ENCODE measurements around the gene SREK1. TPM values are rescaled to one million over a fixed set of nuclear protein-coding genes. Genes with fewer than 3 reads are reported as not detected.

SREK1 gene
- total RNA-seq, 1 experiment from 2014 or later, result 59.6 TPM

DNA sequence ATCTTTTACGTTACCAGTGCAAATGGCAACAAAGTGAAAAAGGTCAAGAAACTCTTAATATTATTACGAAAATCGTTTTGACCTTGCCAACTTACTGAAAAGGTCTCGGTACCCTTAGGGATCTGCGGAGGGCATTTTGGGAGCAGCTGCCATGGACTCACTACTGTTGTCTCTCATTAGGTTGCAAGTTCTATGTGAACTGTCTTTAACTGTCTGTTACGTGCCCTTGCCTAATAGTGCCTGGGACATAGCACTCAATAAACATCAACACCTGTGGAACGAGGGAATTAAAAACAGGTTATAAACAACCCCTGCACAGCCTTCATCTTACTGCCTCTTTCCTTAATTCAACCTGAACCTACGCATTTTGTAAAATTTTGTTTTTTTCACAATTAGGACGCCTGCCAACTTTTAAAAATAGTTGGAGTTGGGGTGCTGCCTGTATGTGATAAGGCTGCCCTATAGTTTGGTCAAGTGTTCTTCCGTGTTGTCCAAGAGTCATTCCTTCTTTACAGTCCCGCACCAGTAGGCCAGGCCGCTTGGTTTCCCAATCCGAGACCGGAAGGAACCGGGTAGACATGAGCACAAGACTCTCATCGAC, 527 bp upstream of the SREK1 start:
- no peaks in the 10 kb centered on the region for H3K9me3 ChIP-seq (ENCODE audit: control insufficient read depth, low read depth, low read length)
- H3K4me2 ChIP-seq (ENCODE audit: insufficient read depth, insufficient read length, low read length), result peak overlapping the region; percentile 85
- H2AK5ac ChIP-seq (ENCODE audit: insufficient read length, low read length), result no peak overlapping the region
- peak overlapping the region; percentile 76 for H3K23ac ChIP-seq (ENCODE audit: insufficient read length, low read depth, low read length)
- H3K23me2 ChIP-seq (ENCODE audit: insufficient read length, low read depth, low read length, poor library complexity, severe bottlenecking), result peaks cover 9% of the 10 kb centered on the region
- peak overlapping the region; percentile 4 for H4K5ac ChIP-seq (ENCODE audit: insufficient read length, low read depth, low read length)
- TF ChIP-seq, protein P1, sequence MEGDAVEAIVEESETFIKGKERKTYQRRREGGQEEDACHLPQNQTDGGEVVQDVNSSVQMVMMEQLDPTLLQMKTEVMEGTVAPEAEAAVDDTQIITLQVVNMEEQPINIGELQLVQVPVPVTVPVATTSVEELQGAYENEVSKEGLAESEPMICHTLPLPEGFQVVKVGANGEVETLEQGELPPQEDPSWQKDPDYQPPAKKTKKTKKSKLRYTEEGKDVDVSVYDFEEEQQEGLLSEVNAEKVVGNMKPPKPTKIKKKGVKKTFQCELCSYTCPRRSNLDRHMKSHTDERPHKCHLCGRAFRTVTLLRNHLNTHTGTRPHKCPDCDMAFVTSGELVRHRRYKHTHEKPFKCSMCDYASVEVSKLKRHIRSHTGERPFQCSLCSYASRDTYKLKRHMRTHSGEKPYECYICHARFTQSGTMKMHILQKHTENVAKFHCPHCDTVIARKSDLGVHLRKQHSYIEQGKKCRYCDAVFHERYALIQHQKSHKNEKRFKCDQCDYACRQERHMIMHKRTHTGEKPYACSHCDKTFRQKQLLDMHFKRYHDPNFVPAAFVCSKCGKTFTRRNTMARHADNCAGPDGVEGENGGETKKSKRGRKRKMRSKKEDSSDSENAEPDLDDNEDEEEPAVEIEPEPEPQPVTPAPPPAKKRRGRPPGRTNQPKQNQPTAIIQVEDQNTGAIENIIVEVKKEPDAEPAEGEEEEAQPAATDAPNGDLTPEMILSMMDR (conservative IDR thresholded peaks at IDR 0.05), result no peak
- peak overlapping the region; percentile 100 for H3K27ac Mint-ChIP-seq
- DNase-seq, result no peak
- peaks cover 14 to 18% of the 10 kb centered on the region in 2 experiments for H3K4me1 Mint-ChIP-seq
- H4K91ac ChIP-seq (ENCODE audit: insufficient read length, low read depth, low read length), result no peak overlapping the region
- peaks cover 1% of the 10 kb centered on the region; the same call in 1 of the 2 replicates for H3K27me3 Mint-ChIP-seq (ENCODE audit: low read depth)
- H3K4me3 Mint-ChIP-seq, result peak overlapping the region; percentile 96 to 97
- no peak overlapping the region for H2BK20ac ChIP-seq (ENCODE audit: low read depth, low read length, poor library complexity, severe bottlenecking)
- peak overlapping the region; percentile 53 for H3K27ac ChIP-seq (ENCODE audit: insufficient read length, low read depth, low read length)
- H3K9ac ChIP-seq (ENCODE audit: extremely low read depth, insufficient read length, low read length), result peak overlapping the region; percentile 98
- peak overlapping the region; percentile 84 for H2AFZ ChIP-seq (ENCODE audit: low read length)
- H2BK5ac ChIP-seq (ENCODE audit: insufficient read length, low read length), result no peak overlapping the region
- no peak overlapping the region for H3K56ac ChIP-seq (ENCODE audit: insufficient read length, low read depth, low read length)
- H3T11ph ChIP-seq (ENCODE audit: low read length), result no peak overlapping the region
- no peaks in the 10 kb centered on the region; a peak in 1 of 5 replicates for H3K9me3 Mint-ChIP-seq
- H3K36me3 Mint-ChIP-seq (ENCODE audit: insufficient read depth in 1 of 3, low read depth in 3 of 3), result peaks cover 0 to 4% (median 0%) of the 10 kb centered on the region in 3 experiments; a peak in 3 of 7 replicates
- H4K20me1 ChIP-seq (ENCODE audit: control insufficient read depth, insufficient read depth, insufficient read length), result no peaks in the 10 kb centered on the region
- H3K18ac ChIP-seq (ENCODE audit: insufficient read length, low read depth, low read length), result peak overlapping the region; percentile 77
- H2BK15ac ChIP-seq (ENCODE audit: low read depth, low read length), result no peak overlapping the region
- no CpG with 5 or more reads among the region's 16 CpGs for WGBS (ENCODE audit: extremely low coverage, insufficient read length, low lambda C conversion rate)
- peak overlapping the region; percentile 79; the same call in 1 of the 2 replicates for H3K14ac ChIP-seq (ENCODE audit: insufficient read depth, low read length)
- H3K4ac ChIP-seq (ENCODE audit: low read depth, low read length), result no peak overlapping the region; the same call in 1 of the 2 replicates
- H3K4me1 ChIP-seq (ENCODE audit: insufficient read depth, low read length), result no peaks in the 10 kb centered on the region
- no peaks in the 10 kb centered on the region for H3K79me1 ChIP-seq (ENCODE audit: insufficient read depth, low read depth, low read length, poor library complexity, severe bottlenecking)
- H2BK12ac ChIP-seq (ENCODE audit: insufficient read length, low read depth, low read length), result peak overlapping the region; percentile 97
- H3K79me2 ChIP-seq (ENCODE audit: insufficient read depth, low read length), result peaks cover 10% of the 10 kb centered on the region; the same call in 1 of the 2 replicates
- H4K8ac ChIP-seq (replicated peaks; ENCODE audit: insufficient read length, low read depth, low read length), result no peak overlapping the region
- H2BK120ac ChIP-seq (ENCODE audit: low read depth, low read length, poor library complexity, severe bottlenecking), result no peak overlapping the region
- no peaks in the 10 kb centered on the region for H3K27me3 ChIP-seq (ENCODE audit: insufficient read depth, low read length)
